OCI-LY7 (cell line): ENCODE results near the gene CTU2. TPM values are rescaled to one million over a fixed set of nuclear protein-coding genes. Genes with fewer than 3 reads are reported as not detected.

ENCODE experiments used
- BruUV-seq: library from RNA; stranded (reverse); fragments of 400-500 nt; replicated peaks from 2 replicates; lab custom pipeline; 2021; lab: Mats Ljungman, UMichigan
- CTCF ChIA-PET: fragments of 300-600 bp; sonication (Branson Sonifier 250); formaldehyde crosslinking; loops from one replicate; lab custom pipeline; 2022; ENCODE audit warnings: antibody characterized with exemption; ENCODE audit not compliant: unreplicated experiment; lab: Charles Lee
- POLR2A ChIA-PET: fragments of 300-600 bp; sonication (Branson Sonifier 250); formaldehyde crosslinking; loops from one replicate; lab custom pipeline; 2022; ENCODE audit warnings: antibody characterized with exemption; lab: Charles Lee
- DNase-seq: peaks from one replicate; pipeline ENCODE4 v3.0.0-alpha.2; 2015; ENCODE audit warnings: low spot score
- H2AFZ ChIP-seq: fragments of 200-600 bp; sonication (generic), shearing (Covaris generic); 2 replicates; pipeline ENCODE4 v1.6.1; 2014; ENCODE audit warnings: mild to moderate bottlenecking, antibody characterized with exemption, low read length, moderate library complexity
- H3K27ac ChIP-seq: fragments of 200-600 bp; sonication (generic); 2 replicates; pipeline ENCODE4 v1.5.1; 2014; ENCODE audit warnings: mixed run types, low read depth, mild to moderate bottlenecking, moderate library complexity, low read length, inconsistent platforms; ENCODE audit not compliant: poor library complexity, severe bottlenecking
- H3K36me3 ChIP-seq: fragments of 200-600 bp; sonication (generic); 2 replicates; pipeline ENCODE4 v1.6.1; 2014; ENCODE audit warnings: mild to moderate bottlenecking, antibody characterized with exemption, low read length, moderate library complexity, mixed read lengths; ENCODE audit not compliant: insufficient read depth
- H3K4me1 ChIP-seq: fragments of 200-600 bp; sonication (generic); 2 replicates; pipeline ENCODE4 v1.5.1; 2014; ENCODE audit warnings: mild to moderate bottlenecking, low read length; ENCODE audit not compliant: insufficient read depth, poor library complexity, severe bottlenecking
- H3K4me2 ChIP-seq: fragments of 200-600 bp; sonication (generic); 2 replicates; pipeline ENCODE4 v1.6.1; 2014; ENCODE audit warnings: mild to moderate bottlenecking, low read length
- H3K4me3 ChIP-seq: fragments of 200-600 bp; sonication (generic); 2 replicates; pipeline ENCODE4 v1.5.1; 2014; ENCODE audit warnings: mild to moderate bottlenecking, low read depth, low read length; ENCODE audit not compliant: poor library complexity, severe bottlenecking
- H3K79me2 ChIP-seq: fragments of 200-600 bp; sonication (generic); 2 replicates; pipeline ENCODE4 v1.6.1; 2016; ENCODE audit warnings: low read depth, mild to moderate bottlenecking, low read length, moderate library complexity, mixed read lengths; ENCODE audit not compliant: insufficient read depth
- H3K9me2 ChIP-seq: fragments of 200-600 bp; sonication (generic); 2 replicates; pipeline ENCODE4 v1.6.1; 2016; ENCODE audit warnings: mild to moderate bottlenecking, low read length, mixed read lengths; ENCODE audit not compliant: insufficient read depth
- H3K9me3 ChIP-seq: fragments of 200-600 bp; sonication (generic); 2 replicates; pipeline ENCODE4 v1.6.1; 2014; ENCODE audit warnings: mild to moderate bottlenecking, mixed run types, low read length, mixed read lengths
- H4K20me1 ChIP-seq: fragments of 200-600 bp; sonication (generic); 2 replicates; pipeline ENCODE4 v1.6.1; 2014; ENCODE audit warnings: mild to moderate bottlenecking, antibody characterized with exemption, low read length, moderate library complexity, mixed read lengths; ENCODE audit not compliant: insufficient read depth
- EZH2phosphoT487 ChIP-seq: fragments of 200-600 bp; sonication (generic); IDR thresholded peaks from 2 replicates; pipeline ENCODE4 v1.6.1; 2018; ENCODE audit warnings: low read depth, borderline replicate concordance, mild to moderate bottlenecking, mixed run types, antibody characterized with exemption, low read length, moderate library complexity, mixed read lengths
- intact Hi-C: fragments of 100-400 bp; cut with micrococcal nuclease; formaldehyde crosslinking; loops from one replicate; pipeline ENCODE4 v1.10.0; 2022; ENCODE audit not compliant: unreplicated experiment
- total RNA-seq, 2 experiments: library from RNA; depleted of rRNA in 1 of 2; stranded (reverse); fragments of >200 nt in 1 of 2; shearing (Covaris generic) in 1 of 2; gene quantifications; 2 replicates each; pipeline ENCODE4 v1.2.3, GENCODE V29; 2014 to 2022
- TF ChIP-seq, protein P1 (sequence below): fragments of 200-600 bp; sonication (generic); conservative IDR thresholded peaks from 2 replicates; pipeline ENCODE4 v1.5.1; 2014; ENCODE audit warnings: mild to moderate bottlenecking, antibody characterized with exemption, low read length, moderate library complexity, mixed read lengths

The CTU2 gene
- total RNA-seq, 2 experiments from 2014 or later, result 21.9 to 24.4 TPM

DNA sequence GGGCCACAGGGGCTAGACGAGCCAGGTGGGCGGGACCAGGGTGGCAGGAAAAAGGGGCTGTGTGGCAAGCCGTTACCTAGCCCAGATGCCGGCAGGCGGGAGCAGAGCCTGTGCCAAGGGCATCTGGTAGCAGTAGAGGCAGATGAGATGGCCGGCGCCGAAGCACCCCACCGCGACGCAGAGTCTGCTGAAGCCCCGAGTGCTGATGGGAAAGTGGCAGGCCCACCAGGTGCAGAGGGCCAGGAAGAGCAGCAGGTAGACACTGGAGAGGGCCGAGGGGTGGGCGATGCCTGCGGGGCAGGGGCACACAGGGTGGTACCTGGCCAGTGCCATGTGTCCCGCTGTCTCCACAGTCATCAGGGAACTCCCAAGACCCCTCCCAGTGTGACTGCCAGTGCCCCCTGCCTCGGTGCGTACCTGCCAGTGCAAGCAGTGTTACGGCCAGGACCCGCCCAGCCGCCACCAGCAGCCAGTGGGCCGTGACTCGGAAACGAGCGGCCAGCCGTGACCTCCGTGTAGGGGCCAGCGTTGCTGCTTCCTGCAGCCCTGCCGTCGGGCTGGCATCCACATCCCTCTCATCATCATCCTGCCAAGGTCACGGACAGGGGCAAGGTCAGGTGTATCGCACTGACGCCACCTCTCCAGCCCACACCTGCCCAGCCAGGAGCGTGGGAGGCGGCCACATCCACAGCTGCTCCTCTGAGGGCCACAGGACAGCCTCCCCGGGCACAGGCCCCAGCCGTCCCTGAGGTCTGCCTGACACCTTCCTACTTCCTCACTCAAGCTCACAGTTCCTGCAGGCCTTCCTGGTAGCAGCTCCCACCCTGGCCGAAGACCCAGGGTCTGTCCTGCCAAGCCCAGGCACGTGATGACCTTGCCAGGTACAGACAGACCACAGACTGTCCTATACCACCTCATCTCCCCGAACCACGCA lies 32.1 kb downstream of the CTU2 start:
- intact Hi-C loops, result loop anchor here (5.0 kb wide), 2 partner anchors 434 to 479 kb away; partner anchors contain the start of genes CDH15 and ZNF778
- peaks cover 27% of the 10 kb centered on the region for H3K4me1 ChIP-seq
- peak; percentile 34 for DNase-seq
- no peak overlapping the region for H3K4me2 ChIP-seq
- CTCF ChIA-PET, result interaction anchor here (0.7 to 0.9 kb wide), 2 partner anchors 31 to 57 kb away, joined by 3 read pairs; no protein-coding TSS in a partner anchor
- no peak overlapping the region for H3K4me3 ChIP-seq
- no peaks in the 10 kb centered on the region for H3K79me2 ChIP-seq
- H4K20me1 ChIP-seq, result no peaks in the 10 kb centered on the region; the same call in 1 of the 2 replicates
- BruUV-seq, result no TSS peak
- H3K9me2 ChIP-seq, result no peaks in the 10 kb centered on the region
- POLR2A ChIA-PET, result no interaction called here
- TF ChIP-seq EZH2phosphoT487, result no peak
- TF ChIP-seq, protein P1, sequence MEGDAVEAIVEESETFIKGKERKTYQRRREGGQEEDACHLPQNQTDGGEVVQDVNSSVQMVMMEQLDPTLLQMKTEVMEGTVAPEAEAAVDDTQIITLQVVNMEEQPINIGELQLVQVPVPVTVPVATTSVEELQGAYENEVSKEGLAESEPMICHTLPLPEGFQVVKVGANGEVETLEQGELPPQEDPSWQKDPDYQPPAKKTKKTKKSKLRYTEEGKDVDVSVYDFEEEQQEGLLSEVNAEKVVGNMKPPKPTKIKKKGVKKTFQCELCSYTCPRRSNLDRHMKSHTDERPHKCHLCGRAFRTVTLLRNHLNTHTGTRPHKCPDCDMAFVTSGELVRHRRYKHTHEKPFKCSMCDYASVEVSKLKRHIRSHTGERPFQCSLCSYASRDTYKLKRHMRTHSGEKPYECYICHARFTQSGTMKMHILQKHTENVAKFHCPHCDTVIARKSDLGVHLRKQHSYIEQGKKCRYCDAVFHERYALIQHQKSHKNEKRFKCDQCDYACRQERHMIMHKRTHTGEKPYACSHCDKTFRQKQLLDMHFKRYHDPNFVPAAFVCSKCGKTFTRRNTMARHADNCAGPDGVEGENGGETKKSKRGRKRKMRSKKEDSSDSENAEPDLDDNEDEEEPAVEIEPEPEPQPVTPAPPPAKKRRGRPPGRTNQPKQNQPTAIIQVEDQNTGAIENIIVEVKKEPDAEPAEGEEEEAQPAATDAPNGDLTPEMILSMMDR, result no peak
- no peak overlapping the region for H3K27ac ChIP-seq
- H2AFZ ChIP-seq, result no peak overlapping the region
- H3K9me3 ChIP-seq, result no peaks in the 10 kb centered on the region
- H3K36me3 ChIP-seq, result peaks cover 27% of the 10 kb centered on the region; the same call in 1 of the 2 replicates

DNA sequence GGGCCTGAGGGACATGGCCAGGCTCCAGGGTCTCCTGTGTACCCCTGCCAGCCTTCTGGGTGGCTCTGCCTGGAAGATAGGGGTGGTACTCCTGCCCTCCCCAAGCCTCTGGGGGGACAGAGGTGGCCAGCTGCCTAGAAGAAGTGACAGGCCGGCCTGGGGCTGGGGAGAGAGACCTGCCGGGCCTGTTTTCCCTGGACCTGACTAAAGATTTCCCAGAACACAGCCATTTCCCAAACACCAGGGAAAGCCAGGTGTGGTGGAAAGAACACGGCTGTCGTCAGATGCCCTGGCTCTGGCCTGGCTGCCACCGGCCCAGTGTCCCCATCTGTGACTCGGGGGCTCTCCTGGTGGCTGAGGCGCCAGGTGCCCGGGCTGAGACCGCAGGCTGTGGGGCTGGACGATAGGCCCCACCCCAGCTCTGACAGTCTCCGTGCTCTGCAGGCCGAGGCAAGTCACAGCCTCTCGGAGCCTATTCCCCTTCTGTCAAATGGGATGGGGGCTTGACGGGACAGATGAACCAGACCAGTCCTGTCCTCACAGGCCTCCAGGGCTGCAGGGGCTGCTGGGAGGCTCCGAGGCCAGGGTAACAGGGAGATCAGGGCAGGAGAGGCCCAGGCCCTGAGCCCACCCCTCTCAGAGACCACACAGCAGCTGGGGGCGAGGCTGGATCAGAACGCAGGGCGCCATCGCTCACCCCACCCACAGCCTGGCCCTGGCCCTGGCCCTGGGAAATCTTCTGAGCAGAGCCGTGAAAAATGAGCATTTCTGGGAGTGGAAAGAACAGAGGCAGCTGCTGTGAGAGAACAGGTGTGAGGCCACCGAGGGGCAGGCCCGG lies 33.1 kb downstream of the CTU2 start:
- no peak overlapping the region for H3K4me2 ChIP-seq
- peaks cover 35% of the 10 kb centered on the region for H3K4me1 ChIP-seq
- H3K9me2 ChIP-seq, result no peaks in the 10 kb centered on the region
- no peaks in the 10 kb centered on the region for H3K9me3 ChIP-seq
- intact Hi-C loops, result loop anchor here (5.0 kb wide), 2 partner anchors 433 to 478 kb away; partner anchors contain the start of genes CDH15 and ZNF778
- TF ChIP-seq, protein P1, result no peak
- no peak for TF ChIP-seq EZH2phosphoT487
- DNase-seq, result no peak
- no peak overlapping the region for H3K27ac ChIP-seq
- no peak overlapping the region for H2AFZ ChIP-seq
- H4K20me1 ChIP-seq, result no peaks in the 10 kb centered on the region; the same call in 1 of the 2 replicates
- no peaks in the 10 kb centered on the region for H3K79me2 ChIP-seq
- H3K4me3 ChIP-seq, result no peak overlapping the region
- ChIA-PET CTCF (no interaction called here), POLR2A (no interaction called here)
- H3K36me3 ChIP-seq, result peaks cover 18% of the 10 kb centered on the region; the same call in 1 of the 2 replicates
- BruUV-seq, result no TSS peak
